Keratinocyte (primary cell): ENCODE data around the gene ST8SIA2. TPM values are rescaled to one million over a fixed set of nuclear protein-coding genes. Genes with fewer than 3 reads are reported as not detected.

Experiments used
- DNase-seq: peaks from one replicate; pipeline ENCODE4 v3.0.0-alpha.2; 2011; ENCODE audit warnings: low read depth, missing footprints, low spot score
- FAIRE-seq: peaks from 2 replicates; lab custom pipeline; 2011; peaks lifted over from hg19 to GRCh38; lab: Jason Lieb, UNC
- H2AFZ ChIP-seq: 2 replicates; pipeline ENCODE4 v1.6.0; 2012; ENCODE audit warnings: low read length, control low read depth, inconsistent platforms; ENCODE audit not compliant: control insufficient read depth
- H3K27ac ChIP-seq: 2 replicates; pipeline ENCODE4 v1.5.1; 2011; ENCODE audit warnings: low read length; ENCODE audit not compliant: control insufficient read depth, insufficient read depth
- H3K27me3 ChIP-seq: 3 replicates; pipeline ENCODE4 v1.6.0; 2011; ENCODE audit warnings: low read length; ENCODE audit not compliant: control insufficient read depth, insufficient read depth; ENCODE audit errors: extremely low read depth
- H3K36me3 ChIP-seq, 2 experiments: 2 replicates in 1 of 2; 3 replicates in 1 of 2; pipeline ENCODE4 v1.5.1; 2011; ENCODE audit warnings: low read length in 2 of 2, mild to moderate bottlenecking in 1 of 2; ENCODE audit not compliant: control insufficient read depth in 2 of 2, insufficient read depth in 2 of 2; ENCODE audit errors: extremely low read depth in 1 of 2
- H3K4me1 ChIP-seq: 3 replicates; pipeline ENCODE4 v1.5.1; 2011; ENCODE audit warnings: low read length; ENCODE audit not compliant: control insufficient read depth, insufficient read depth; ENCODE audit errors: extremely low read depth
- H3K4me2 ChIP-seq: 3 replicates; pipeline ENCODE4 v1.6.0; 2011; ENCODE audit warnings: low read depth, low read length; ENCODE audit not compliant: control insufficient read depth, insufficient read depth; ENCODE audit errors: extremely low read depth
- H3K4me3 ChIP-seq, 3 experiments: fragments of 200-600 bp in 1 of 3; sonication (generic) in 1 of 3; 2 replicates in 2 of 3; 3 replicates in 1 of 3; pipeline ENCODE4 v1.5.1; 2011 to 2016; ENCODE audit warnings: low read length in 3 of 3, mild to moderate bottlenecking in 3 of 3, control low read depth in 2 of 3, inconsistent platforms in 1 of 3, low read depth in 1 of 3, mixed read lengths in 1 of 3, mixed run types in 1 of 3, moderate library complexity in 1 of 3; ENCODE audit not compliant: control insufficient read depth in 2 of 3, insufficient read depth in 2 of 3; ENCODE audit errors: extremely low read depth in 1 of 3
- H3K79me2 ChIP-seq: 2 replicates; pipeline ENCODE4 v1.6.0; 2012; ENCODE audit warnings: low read length; ENCODE audit not compliant: control insufficient read depth, insufficient read depth
- H3K9ac ChIP-seq: 3 replicates; pipeline ENCODE4 v1.6.0; 2011; ENCODE audit warnings: low read length; ENCODE audit not compliant: control insufficient read depth, insufficient read depth; ENCODE audit errors: extremely low read depth
- H3K9me1 ChIP-seq: 3 replicates; pipeline ENCODE4 v1.6.0; 2011; ENCODE audit warnings: low read length; ENCODE audit not compliant: control insufficient read depth, insufficient read depth; ENCODE audit errors: extremely low read depth
- H3K9me3 ChIP-seq: 2 replicates; pipeline ENCODE4 v1.5.1; 2012; ENCODE audit warnings: low read depth, low read length; ENCODE audit not compliant: control insufficient read depth
- H4K20me1 ChIP-seq: 3 replicates; pipeline ENCODE4 v1.6.0; 2011; ENCODE audit warnings: low read length; ENCODE audit not compliant: control insufficient read depth, insufficient read depth; ENCODE audit errors: extremely low read depth
- CTCF ChIP-seq, 3 experiments: IDR thresholded peaks in 1 of 3; conservative IDR thresholded peaks in 1 of 3; optimal IDR thresholded peaks in 1 of 3; 2 replicates in 2 of 3; 3 replicates in 1 of 3; pipeline versions ENCODE3 to v1.5.1; 2011; ENCODE audit warnings: low read length in 3 of 3, mild to moderate bottlenecking in 3 of 3, moderate library complexity in 2 of 3, control low read depth in 1 of 3, inconsistent platforms in 1 of 3; ENCODE audit not compliant: insufficient read depth in 2 of 3; ENCODE audit errors: extremely low read depth in 1 of 3
- EZH2 ChIP-seq: IDR thresholded peaks from one replicate; pipeline ENCODE4 v1.6.1; 2012; ENCODE audit warnings: inconsistent platforms, mild to moderate bottlenecking, low read length, moderate library complexity
- dilution Hi-C: fragments of 300-500 bp; cut with MboI; formaldehyde crosslinking; loops from one replicate; pipeline ENCODE4 v1.7.0; 2020; ENCODE audit warnings: low sequenced_read_pairs; ENCODE audit not compliant: extremely low pct_ligation_motif_present
- polyA plus RNA-seq, 5 experiments: library from polyadenylated mRNA; depleted of rRNA in 3 of 5; stranded (reverse) in 3 of 5; stranded (forward) in 1 of 5; unstranded in 1 of 5; fragments of >200 nt; gene quantifications; 1 replicate in 1 of 5; 2 replicates in 3 of 5; 3 replicates in 1 of 5; pipeline versions ENCODE4 v1.2.1 to v1.2.3, GENCODE V29; 2011 to 2012; ENCODE audit warnings: missing spikeins in 2 of 5, low read depth in 1 of 5, low replicate concordance in 1 of 5

ST8SIA2 gene
- polyA plus RNA-seq, 1 donor (not counting 4 experiments of a cell fraction or from before 2014, with no cell fraction given) = 0.22 TPM

- Histone ChIP-seq H3K27ac (no peak overlapping the region), H2AFZ (no peak overlapping the region), H3K4me2 (no peak overlapping the region), H3K79me2 (no peaks in the 10 kb centered on the region), H4K20me1 (no peaks in the 10 kb centered on the region), H3K9me1 (no peaks in the 10 kb centered on the region), H3K9me3 (no peaks in the 10 kb centered on the region), H3K4me1 (no peaks in the 10 kb centered on the region), H3K36me3 (no peaks in the 10 kb centered on the region), H3K4me3 (no peak overlapping the region), H3K27me3 (no peaks in the 10 kb centered on the region), H3K9ac (no peak overlapping the region)
- dilution Hi-C loops = no loop called here
- no peak for FAIRE-seq
- no peak for TF ChIP-seq EZH2
- no peak for TF ChIP-seq CTCF (optimal IDR thresholded peaks at IDR 0.05 in 1 of 3, IDR thresholded peaks at IDR 0.05 in 1 of 3, conservative IDR thresholded peaks at IDR 0.05 in 1 of 3; ENCODE audit: extremely low read depth in 1 of 3, insufficient read depth in 2 of 3, low read length in 3 of 3)
- no peak for DNase-seq
These were observed 15.8 kb downstream of the ST8SIA2 start for GRCh38 chr15:92409521-92409920.

- Histone ChIP-seq H3K79me2 (no peaks in the 10 kb centered on the region), H3K9ac (no peak overlapping the region), H3K9me1 (no peaks in the 10 kb centered on the region), H3K9me3 (no peaks in the 10 kb centered on the region), H4K20me1 (no peaks in the 10 kb centered on the region), H3K27ac (no peak overlapping the region), H3K36me3 (no peaks in the 10 kb centered on the region), H3K4me3 (no peak overlapping the region), H2AFZ (no peak overlapping the region), H3K27me3 (no peaks in the 10 kb centered on the region), H3K4me2 (no peak overlapping the region), H3K4me1 (no peaks in the 10 kb centered on the region)
- no peak for FAIRE-seq
- DNase-seq = no peak
- dilution Hi-C loops = no loop called here
- TF ChIP-seq CTCF (optimal IDR thresholded peaks at IDR 0.05 in 1 of 3, IDR thresholded peaks at IDR 0.05 in 1 of 3, conservative IDR thresholded peaks at IDR 0.05 in 1 of 3; ENCODE audit: extremely low read depth in 1 of 3, insufficient read depth in 2 of 3, low read length in 3 of 3) (no peak), EZH2 (no peak)
These were observed 16.9 kb downstream of the ST8SIA2 start for GRCh38 chr15:92410537-92410936.
